HG02678 (cell line): ENCODE measurements around the gene NPTN.
"Not testable (repeated sequence)": the region's sequence is repeated elsewhere in the genome, so short reads cannot be mapped to it uniquely, and the experiment has no call there.

Experiments
- ATAC-seq: cut with Tn5 transposase; IDR thresholded peaks from one replicate; pipeline ENCODE4 v1.9.1; 2021; ENCODE audit warnings: mild to moderate bottlenecking, moderate library complexity; ENCODE audit not compliant: unreplicated experiment

The NPTN gene

DNA sequence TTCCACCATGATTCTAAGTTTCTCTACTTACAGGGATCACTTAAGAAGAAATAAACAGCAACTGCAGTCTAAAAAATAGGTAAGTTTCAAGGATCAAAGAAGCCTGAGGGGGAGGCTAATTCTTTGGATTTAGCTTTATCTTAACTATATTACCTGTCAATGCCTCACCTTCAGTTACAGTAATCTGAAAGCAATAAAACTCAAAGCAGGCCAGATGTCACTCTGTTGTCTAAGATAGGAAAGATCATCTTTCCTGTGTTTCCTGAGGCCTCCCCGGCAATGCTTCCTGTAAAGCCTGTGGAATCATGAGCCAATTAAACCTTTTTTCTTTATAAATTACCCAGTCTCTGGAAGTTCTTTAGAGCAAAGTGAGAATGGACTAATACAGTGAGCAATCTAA lies 60.2 kb downstream of the NPTN start:
- ATAC-seq, result no peak

DNA sequence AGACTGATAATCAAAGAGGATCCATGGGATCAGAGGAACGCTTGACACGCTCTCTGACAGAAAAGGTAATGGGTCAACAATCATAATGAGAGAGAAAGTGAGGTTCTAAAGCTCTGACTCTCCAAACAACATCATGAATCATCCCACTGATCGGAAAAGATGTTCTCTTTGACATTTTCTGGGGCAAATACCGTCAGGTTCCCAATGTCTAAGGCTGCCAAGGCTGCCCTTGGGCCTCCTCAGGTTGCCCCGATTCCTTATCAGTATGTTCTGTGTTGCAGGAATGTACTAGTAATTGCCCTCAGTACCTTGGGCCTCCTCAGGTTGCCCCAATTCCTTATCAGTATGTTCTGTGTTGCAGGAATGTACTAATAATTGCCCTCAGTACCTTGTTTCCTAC lies 60.9 kb downstream of the NPTN start:
- no peak for ATAC-seq

DNA sequence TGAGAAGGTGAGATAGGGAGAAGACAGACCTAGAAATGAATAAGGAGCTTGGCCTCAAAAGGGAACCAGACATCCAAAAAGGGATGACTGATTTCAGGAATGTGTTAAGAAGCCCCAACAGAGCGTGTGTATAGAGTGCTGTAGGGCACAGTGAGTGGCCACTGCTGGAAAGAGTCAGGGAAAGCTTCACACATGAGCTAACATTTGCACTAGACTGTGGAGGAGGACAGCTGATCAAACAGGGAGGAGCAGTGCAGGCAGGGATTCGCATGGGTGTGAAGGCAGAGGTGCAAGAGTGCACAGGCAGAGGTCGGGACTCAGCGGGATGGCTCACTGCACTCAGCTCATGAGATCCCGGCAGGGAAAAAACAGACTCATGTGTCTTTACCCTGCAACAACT lies 61.8 kb downstream of the NPTN start:
- no peak for ATAC-seq

DNA sequence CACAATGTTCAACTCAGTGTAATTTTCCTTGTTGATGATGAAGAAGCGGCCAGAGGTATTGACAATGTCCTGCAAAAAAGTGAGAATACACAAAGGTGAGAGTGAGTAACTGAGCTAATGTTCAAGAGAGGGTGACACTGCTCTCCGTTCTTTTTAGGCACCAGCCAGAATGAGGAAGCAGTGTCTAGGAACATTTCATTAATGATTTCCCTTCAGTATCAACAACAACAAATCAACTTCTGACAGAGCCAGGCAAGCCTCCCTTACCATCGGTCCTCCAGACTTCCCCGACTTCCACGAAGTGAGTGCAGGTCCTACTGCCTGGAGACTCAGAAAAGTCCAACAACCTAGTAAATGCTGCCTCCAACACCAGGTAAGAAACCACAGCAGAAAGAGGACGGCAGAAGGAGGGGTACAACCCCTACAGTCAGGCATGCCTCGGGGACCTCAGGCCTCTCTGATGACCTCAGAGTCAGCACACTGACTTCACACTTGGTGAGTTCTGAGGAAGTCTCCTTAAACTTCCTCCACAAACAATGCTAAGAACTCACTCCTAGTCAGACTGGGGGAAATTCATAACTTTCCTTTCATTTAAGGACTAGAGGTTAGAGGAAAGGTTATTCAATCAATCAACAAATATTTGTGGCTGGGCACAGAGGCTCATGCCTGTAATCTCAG lies 62.7 kb downstream of the NPTN start:
- no peak for ATAC-seq

DNA sequence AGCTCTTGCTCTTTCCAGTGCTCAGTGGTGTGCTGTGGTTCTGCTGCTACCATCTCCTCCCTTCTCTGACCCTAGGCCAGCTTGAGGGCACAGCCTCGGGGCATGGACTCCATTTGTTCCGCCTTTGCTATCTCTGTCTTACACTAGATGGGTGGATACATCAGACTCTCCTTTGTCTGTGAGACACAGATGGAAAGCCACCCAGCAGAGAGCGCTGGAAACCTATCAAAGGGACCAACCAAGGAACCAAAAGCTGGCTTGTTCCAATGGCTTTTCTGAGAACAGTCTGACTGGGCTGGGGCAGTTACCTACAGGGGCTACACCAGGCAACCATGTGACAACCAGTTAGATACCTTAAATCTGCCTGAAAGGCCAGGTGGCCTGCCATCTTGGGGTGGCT lies 63.8 kb downstream of the NPTN start:
- no peak for ATAC-seq

DNA sequence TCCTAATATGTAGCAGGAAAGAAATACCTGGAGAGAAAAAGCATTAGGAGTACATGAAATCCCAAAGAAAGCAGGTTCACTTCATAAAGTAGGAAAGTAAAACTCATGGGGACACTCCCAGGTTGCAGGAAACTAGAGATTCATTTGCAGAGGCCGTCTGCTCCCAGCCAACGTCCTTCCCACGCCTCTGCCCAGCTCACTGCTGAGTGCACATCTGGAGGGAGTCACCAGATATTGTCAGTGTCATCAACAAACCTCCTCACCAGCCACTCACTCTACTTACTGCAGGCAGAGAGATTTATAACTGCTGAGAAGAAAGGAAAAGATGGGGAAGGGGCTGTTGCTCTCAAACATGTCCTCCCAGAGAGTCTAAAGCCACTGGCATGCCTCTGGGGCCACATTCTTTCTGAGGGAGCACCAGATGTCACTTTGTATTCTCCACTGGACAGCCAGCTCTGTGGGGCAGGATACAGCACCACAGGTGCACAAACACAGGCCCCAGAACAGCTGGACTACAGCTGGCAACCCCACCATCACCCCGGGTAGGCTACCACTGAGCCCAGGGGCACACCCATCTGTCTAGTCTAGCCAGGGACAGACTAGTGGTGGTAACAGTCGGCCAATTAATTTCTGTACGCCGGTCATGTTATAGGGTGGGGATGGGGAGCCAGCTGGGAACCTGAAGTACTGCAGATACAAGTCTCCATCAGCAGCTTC lies 64.5 kb downstream of the NPTN start:
- ATAC-seq, result no peak

DNA sequence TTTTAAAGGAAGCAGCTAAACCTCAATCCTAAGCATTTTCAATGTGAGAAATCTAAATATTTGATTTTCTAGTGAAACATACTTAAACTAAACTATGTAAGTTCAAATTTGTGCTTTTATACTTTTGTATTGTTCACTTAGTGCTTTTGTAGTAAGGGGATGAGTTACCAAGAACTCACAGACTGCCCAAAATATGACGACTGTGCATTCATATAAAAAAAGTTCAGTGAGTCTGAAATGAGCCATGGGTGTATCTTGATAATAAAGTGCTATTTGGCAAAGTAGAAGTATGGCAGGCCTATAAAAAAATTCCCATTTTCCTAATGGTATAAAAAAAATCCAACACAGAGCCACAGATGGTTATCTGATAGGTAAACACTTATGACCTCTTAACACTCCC lies 66.2 kb downstream of the NPTN start:
- ATAC-seq, result no peak

DNA sequence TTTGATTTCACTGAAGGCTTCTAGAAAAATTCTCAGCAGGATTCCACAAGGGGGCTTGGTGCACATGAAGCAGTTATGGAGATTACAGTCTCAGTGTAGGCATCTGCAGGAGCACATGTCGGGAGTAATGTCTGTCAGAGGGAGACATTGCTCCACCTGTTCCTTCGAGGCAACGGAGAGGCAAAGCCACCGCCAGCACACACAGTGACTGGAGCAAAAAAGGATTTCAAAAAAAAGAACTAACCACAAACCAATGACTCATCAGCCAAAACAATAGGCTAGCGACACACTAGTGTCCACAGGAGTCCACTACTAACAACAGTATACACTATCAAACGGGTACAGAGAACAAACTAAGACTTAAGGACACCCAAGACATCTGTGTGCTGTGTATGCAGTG lies 68.9 kb downstream of the NPTN start:
- no peak for ATAC-seq

DNA sequence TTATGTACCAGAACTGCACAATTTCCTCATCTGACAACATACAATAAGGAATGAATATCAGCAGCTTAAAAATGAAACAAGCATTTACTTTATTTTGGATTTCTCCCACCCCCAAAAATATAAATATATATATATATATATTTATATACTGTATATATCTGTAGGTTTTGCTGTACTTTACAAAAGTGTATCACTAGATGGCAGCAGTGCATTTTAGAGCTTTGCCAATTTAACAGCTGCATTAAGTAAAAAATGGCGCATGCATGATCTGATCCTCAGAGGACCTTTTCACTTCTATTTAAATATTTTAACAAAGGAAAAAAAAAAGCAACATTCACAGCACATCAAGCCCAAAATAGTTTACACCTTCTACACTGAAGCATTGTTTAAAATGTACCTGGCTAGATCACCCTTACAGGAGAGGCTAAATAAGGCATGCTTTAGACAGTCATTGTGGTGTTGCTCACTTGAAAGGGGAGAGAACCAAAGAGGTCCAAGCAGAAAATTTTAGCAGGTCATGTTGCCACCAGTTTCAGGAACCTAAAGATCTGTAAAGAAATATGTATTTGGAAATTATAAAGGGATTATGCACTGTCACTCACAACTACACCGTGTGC lies 72.6 kb downstream of the NPTN start:
- ATAC-seq, result no peak

DNA sequence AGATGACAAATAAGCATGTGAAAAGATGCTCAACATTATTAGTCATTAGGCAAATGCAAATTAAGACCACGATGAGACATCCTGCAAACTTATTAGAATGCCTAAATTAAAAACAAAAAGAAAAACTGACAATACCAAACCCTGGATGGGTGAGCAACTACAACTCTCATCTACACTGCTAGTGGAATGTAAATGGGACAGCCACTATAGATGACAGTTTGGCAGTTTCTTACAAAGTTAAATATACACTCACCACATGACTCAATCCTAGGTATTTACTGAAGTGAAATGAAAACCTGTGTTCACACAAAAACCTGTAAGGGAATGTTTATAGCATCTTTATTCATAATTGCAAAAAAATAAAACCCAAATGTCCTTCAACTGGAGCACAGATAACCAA lies 74.7 kb downstream of the NPTN start:
- ATAC-seq, result no peak

DNA sequence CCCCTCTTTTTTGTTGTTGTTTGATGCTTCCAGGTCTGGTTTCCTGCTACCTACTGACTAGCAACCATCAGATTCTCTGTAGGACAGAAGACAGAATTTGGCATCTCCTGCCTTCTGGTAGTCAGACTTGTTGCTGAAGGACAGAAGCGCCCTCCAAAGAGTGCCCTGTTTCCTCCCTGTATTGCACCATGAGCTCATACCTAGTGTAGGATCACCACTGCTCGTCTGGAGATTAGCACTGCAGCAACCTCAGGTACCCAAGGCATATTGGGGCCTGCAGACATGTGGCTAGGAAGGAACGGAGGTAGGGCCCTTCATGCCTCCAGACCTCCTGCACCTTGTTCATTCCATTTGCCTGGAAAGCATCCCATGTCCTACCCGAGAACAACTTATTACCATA lies 78.1 kb downstream of the NPTN start:
- no peak for ATAC-seq

DNA sequence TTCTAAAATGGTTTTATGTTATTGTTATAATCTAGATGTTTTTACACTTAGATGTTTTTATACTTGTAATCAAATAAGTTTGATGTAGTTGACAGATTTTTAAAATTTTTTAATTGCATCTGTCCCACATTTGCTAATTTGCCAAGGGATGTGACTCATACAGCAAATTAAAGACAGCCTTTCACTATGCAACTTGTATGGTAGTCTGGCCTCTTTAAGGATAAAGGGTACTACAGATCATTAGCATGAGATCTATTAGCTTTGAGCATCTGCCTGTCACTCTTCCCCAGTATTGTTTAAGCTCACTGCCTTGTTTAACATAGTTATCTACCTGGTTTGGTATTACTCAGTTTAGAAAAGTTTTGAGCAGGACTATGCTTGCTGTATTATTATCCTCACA lies 83.0 kb downstream of the NPTN start:
- ATAC-seq, result no peak

DNA sequence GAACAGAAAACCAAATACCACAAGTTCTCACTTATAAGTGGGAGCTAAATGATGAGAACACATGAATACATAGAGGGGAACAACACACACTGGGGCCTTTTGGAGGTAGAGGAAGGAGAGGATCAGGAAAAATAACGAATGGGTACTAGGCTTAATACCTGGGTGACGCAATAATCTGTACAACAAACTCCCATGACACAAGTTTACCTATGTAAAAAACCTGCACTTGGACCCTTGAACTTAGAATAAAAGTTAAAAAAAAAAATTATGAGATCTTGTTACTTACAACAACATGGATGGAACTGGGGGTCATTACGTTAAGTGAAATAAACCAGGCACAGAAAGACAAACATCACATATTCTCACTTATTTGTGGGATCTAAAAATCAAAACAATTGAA lies 84.3 kb downstream of the NPTN start:
- not testable (repeated sequence) for ATAC-seq

DNA sequence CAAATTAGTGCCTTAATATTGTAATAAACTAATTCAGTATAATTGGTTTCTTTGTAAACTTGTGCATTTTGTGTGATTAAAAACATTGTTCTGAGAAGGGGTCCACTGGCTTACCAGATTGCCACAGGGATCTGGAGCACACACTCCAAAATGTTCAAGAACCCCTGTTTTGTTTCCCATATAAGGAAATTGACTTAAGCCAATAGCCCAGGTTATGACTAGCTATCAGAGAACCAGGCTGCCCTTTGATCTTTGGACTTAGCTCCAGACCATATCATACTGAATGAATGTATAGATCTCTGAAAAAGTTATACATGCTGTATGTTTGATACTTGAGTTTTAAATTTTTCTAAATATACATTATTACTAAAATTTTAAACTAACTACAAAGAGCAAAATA lies 91.7 kb downstream of the NPTN start:
- ATAC-seq, result no peak

DNA sequence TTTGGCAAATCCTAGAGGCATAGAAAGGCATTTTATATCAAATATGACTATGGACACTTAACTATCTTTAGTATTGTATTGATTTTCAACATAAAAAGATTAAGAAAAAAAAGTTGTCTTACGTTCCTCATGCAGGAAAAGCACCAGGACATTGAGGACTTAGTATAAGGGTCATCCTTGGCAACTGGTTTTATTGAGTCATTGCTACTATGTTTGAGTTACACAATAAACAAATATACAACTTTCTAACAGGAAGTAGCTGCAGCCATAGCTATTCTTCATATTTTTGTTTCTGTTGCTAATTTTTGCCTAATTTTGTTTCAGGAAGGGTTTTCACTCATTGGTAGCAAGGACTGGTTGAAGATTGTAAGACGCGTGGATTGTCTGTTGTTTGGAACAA lies 93.0 kb downstream of the NPTN start:
- no peak for ATAC-seq

DNA sequence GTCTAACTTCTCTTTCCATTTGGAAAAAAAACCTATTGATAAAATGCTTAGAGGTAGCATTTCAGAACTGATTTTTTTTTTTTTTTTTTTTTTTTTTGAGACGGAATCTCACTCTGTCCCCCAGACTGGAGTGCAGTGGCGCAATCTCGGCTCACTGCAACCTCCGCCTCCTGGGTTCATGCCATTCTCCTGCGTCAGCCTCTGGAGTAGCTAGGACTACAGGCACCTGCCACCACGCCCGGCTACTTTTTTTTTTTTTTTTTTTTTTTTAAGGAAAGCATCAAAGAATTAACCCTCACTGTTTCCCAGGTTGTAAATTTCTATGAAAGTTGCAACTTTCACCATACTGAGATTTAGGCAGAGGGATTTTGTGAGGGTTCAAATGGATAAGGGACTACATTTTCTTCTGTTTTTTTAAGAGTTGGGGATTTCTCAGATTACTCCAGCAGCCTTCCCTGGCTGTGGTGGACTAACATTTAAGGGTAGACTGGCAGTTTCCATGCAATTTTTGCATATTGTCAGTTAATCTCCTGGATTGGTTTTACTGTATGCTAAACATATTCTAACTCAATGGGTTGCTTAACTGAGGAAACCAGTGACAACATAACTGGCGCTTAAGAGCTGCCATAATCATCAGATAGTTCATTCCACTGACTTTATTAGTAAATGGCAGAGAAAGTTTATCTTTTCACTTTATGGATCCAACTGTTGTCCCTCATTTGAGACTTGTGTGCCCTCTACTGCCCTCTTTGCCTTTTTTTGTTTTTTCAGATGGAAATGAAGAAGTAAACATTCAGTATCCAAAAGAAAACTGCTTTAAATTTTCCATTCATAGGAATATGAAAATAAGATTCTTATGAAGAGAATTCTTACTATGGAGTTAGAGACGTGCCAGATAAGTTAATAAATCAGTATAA lies 93.7 kb downstream of the NPTN start:
- no peak for ATAC-seq

DNA sequence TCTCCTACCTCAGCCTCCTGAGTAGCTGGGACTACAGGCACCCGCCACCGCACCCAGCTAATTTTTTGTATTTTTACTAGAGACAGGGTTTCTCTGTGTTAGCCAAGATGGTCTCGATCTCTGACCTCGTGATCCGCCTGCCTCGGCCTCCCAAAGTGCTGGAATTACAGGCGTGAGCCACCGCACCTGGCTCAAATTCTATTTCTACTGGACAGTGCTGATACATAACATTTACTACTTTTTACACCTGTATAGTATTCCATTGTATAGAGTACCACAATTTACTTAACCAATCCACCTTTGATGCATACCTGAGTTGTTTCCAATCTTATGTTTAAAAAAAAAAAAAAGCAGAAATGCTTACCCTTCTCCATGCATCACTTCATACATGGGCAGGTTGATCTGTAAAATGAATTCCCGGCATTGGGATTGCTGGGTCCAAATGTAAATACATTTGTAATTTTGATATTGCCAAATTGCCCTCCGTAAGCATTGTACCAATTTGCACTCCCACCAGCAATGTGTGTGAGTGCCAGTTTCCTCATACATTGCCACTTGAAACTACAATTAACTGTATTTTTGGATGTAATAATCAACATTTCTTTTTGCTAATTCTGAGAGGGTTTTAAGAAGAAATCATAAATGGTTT lies 94.5 kb downstream of the NPTN start:
- ATAC-seq, result no peak

DNA sequence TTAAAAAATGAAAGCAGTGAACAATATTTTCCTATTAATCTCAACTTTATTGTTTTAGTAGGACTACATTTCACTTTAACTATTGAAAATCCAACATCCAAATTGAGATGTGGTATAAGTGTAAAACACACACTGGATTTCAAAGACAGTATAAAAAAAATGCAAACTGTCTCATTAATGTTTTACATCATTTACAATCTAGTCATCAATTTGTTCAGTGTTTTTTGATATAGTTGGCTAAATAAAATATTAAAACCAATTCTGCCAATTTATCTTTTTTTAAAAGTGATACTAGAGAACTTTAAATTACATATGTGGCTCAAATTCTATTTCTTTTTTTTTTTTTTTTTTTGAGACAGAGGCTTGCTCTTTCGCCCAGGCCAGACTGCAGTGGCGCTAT lies 95.1 kb downstream of the NPTN start:
- ATAC-seq, result no peak

DNA sequence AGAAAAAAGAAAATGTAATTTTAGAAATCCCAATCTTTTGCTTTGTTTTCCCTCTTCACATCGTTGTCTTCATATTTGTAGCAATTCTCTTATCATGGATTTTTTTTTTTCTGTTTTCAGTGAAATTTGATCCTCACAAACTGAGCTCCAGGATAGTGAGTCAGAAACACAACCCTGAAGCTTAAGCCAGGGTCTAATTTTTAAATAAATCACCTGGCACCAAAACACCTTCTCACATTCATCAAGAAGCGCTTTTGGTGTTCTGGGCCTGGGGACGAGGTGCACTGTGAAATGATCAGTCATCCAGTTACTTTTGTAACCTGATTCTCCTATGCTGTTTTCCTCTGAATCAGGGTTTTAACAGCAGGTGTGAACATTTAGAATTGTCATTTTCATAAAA lies 102.5 kb downstream of the NPTN start:
- no peak for ATAC-seq

DNA sequence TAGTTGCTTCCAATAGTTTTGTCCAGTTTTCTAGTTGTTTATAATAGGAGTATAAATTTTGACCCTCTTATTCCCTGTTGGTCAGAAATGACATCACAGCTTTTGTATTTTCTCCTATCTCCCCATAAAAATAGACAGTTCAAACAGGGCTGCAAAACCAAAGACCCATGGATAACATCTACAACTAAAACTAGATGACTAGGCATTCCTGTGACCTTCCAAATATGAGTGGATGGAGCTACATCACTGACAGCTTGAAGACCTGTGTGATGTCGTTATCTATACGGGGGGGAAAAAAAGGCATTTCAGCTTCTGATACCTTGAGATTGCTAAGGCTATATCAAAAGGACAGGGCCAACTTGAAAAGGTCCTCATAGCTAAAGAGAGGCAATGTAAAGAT lies 105.6 kb downstream of the NPTN start:
- no peak for ATAC-seq

DNA sequence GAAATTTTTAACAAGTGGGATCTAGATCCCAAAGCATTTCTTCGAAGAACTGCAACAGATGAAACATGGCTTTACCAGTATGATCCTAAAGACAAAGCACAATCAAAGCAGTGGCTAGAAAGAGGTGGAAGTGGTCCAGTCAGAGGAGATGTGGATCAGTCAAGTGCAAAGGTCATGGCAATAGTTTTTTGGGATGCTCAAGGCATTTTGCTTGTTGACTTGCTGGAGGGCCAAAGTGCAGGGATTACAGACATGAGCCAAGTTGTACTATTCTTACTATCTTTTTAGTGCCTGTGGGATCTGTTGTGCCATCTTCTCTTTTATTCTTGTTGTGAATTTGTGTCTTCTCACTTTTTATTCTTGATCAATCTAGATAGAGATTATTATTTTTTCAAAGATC lies 108.3 kb downstream of the NPTN start:
- no peak for ATAC-seq
